HFF-Myc (cell line): Measurements from ENCODE around the gene DZIP3.

Experiments used
- DNase-seq: peaks from one replicate; pipeline ENCODE4 v3.0.0-alpha.2; 2011; ENCODE audit warnings: low read depth; ENCODE audit errors: extremely low read depth
- H3K4me3 ChIP-seq: replicated peaks from 2 replicates; pipeline ENCODE4 v1.5.1; 2011; ENCODE audit warnings: low read depth, mild to moderate bottlenecking, control low read depth, low read length
- TF ChIP-seq, protein P1 (sequence below): IDR thresholded peaks from 2 replicates; pipeline ENCODE4 v1.5.1; 2012; ENCODE audit warnings: mild to moderate bottlenecking, low read depth, low read length, control low read depth; ENCODE audit errors: missing control alignments

DZIP3 gene

DNA sequence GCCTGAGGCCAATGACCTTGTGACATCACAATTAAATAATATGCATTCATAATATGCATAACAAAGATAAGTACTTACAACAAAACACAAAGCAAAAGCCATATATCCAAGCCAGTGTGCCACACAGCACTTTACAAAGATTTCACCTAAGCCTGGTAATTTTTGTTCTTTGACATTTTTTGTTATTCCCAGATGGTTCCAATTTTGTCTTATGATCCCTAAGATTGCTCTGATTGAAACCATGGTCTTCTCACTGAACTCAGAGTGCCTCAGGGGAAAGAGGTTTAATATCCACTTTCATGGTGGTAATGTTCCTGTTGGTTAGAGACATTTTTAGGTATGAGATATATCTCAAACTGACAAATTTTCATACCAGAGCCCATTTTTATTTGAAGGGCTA is 138.6 kb downstream of the DZIP3 start:
- DNase-seq, result no peak
- TF ChIP-seq, protein P1, sequence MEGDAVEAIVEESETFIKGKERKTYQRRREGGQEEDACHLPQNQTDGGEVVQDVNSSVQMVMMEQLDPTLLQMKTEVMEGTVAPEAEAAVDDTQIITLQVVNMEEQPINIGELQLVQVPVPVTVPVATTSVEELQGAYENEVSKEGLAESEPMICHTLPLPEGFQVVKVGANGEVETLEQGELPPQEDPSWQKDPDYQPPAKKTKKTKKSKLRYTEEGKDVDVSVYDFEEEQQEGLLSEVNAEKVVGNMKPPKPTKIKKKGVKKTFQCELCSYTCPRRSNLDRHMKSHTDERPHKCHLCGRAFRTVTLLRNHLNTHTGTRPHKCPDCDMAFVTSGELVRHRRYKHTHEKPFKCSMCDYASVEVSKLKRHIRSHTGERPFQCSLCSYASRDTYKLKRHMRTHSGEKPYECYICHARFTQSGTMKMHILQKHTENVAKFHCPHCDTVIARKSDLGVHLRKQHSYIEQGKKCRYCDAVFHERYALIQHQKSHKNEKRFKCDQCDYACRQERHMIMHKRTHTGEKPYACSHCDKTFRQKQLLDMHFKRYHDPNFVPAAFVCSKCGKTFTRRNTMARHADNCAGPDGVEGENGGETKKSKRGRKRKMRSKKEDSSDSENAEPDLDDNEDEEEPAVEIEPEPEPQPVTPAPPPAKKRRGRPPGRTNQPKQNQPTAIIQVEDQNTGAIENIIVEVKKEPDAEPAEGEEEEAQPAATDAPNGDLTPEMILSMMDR, result no peak

DNA sequence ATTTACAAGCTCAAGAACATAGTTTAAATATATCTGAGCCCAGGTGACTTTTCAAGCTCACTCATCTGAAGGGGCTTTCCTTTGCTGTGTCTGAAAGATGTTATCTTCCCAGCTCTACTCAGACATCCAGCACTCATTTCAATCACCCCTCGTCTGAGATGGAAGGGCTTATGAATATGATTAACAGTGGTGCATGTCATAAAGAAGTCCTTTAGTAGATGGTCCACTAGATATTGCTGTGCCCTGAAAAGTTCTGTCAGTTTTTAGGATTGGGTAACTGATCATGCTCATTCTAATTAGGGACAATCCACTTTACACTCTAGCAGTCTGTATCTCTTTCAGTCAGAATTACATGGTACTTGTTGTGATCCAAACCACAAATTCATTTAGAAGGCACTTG is 139.4 kb downstream of the DZIP3 start:
- DNase-seq, result no peak
- H3K4me3 ChIP-seq, result no peak overlapping the region
- TF ChIP-seq, protein P1, result no peak

More for the DNA sequence above, 138.6 kb downstream of the DZIP3 start:
- H3K4me3 ChIP-seq, result no peak overlapping the region

DNA sequence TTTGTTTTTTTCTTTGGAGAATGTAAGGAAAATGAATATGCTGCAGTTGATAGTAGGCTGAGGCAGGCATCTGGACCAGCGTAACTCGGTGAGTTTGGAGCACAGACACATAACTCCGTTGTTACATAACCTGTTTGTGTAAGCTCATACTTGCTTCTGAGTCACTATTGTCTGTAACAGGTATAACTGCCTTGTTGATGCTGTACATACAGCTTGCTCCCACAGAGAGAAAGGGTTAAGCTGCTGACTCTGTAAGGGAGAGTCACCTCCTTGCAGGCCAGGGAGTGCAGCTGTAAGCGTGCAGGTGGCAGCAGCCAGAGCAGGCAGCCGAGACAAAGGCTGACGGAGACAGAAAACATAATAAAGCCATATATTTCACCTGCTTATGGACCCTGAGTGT is 147.3 kb downstream of the DZIP3 start:
- H3K4me3 ChIP-seq, result no peak overlapping the region
- DNase-seq, result no peak
- TF ChIP-seq, protein P1, result no peak

DNA sequence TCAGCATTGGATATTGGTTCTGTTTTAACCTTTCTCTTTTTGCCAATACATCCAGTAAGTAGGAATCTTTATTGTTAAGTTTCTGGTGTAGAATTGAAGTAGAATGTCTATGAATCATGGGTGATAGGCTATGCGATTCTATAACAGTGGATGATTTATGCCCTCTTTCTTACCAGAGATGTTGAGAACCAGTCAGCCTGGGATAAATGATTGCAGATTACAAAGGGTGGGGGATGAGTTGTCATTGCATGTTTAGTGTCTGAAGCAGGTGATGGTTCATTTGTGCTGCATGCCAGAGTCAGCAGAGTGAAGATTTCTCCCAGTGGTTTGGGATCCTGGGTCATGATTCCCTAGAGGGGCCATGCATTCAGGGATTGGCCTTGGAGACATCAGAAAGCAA is 153.4 kb downstream of the DZIP3 start:
- no peak for DNase-seq
- TF ChIP-seq, protein P1, result no peak
- H3K4me3 ChIP-seq, result no peak overlapping the region
